ENCODE data around the gene MAGEA8. TPM values are rescaled to one million over a fixed set of nuclear protein-coding genes. Genes with fewer than 3 reads are reported as not detected.
"Not testable (repeated sequence)": the region's sequence is repeated elsewhere in the genome, so short reads cannot be mapped to it uniquely, and the experiment has no call there.

The MAGEA8 gene
- total RNA-seq = not detected in 2 replicates
- not detected for polyA plus RNA-seq (2012)

- DNase-seq (ENCODE audit: low read depth) = no peak
These were observed at the start of gene MAGEA8 for GRCh38 chrX:149881081-149881711. Gene MAGEA8, plus strand, starts transcription at chrX:149881183. Its CDS starts 3,090 bp downstream, at chrX:149884273.

- DNase-seq (ENCODE audit: low read depth) = no peak
These were observed 49.5 kb upstream of the MAGEA8 start for GRCh38 chrX:149831473-149831872.

- DNase-seq (ENCODE audit: low read depth) = not testable (repeated sequence)
These were observed 44.3 kb upstream of the MAGEA8 start for GRCh38 chrX:149836728-149837127.

- DNase-seq (ENCODE audit: low read depth) = no peak
These were observed 43.8 kb upstream of the MAGEA8 start for GRCh38 chrX:149837167-149837566.

GRCh38 chrX:149837639-149838038, 43.3 kb upstream of the MAGEA8 start:
- no peak for DNase-seq (ENCODE audit: low read depth)

GRCh38 chrX:149841929-149842328, 39.1 kb upstream of the MAGEA8 start:
- DNase-seq (ENCODE audit: low read depth) = no peak

- DNase-seq (ENCODE audit: low read depth) = no peak
These were observed 35.6 kb upstream of the MAGEA8 start for GRCh38 chrX:149845385-149845784.

GRCh38 chrX:149846789-149847188, 34.2 kb upstream of the MAGEA8 start:
- no peak for DNase-seq (ENCODE audit: low read depth)

GRCh38 chrX:149848855-149849254, 32.1 kb upstream of the MAGEA8 start:
- no peak for DNase-seq (ENCODE audit: low read depth)

GRCh38 chrX:149849787-149850186, 31.2 kb upstream of the MAGEA8 start:
- no peak for DNase-seq (ENCODE audit: low read depth)

GRCh38 chrX:149851864-149852263, 29.1 kb upstream of the MAGEA8 start:
- no peak for DNase-seq (ENCODE audit: low read depth)

- DNase-seq (ENCODE audit: low read depth) = no peak
These were observed 27.1 kb upstream of the MAGEA8 start for GRCh38 chrX:149853925-149854324.

GRCh38 chrX:149858592-149858991, 22.4 kb upstream of the MAGEA8 start:
- DNase-seq (ENCODE audit: low read depth) = no peak

- DNase-seq (ENCODE audit: low read depth) = no peak
These were observed 20.5 kb upstream of the MAGEA8 start for GRCh38 chrX:149860445-149860844.

- no peak for DNase-seq (ENCODE audit: low read depth)
These were observed 15.6 kb upstream of the MAGEA8 start for GRCh38 chrX:149865390-149865789.

GRCh38 chrX:149867488-149867887, 13.5 kb upstream of the MAGEA8 start:
- no peak for DNase-seq (ENCODE audit: low read depth)

GRCh38 chrX:149870840-149871239, 10.1 kb upstream of the MAGEA8 start:
- no peak for DNase-seq (ENCODE audit: low read depth)

GRCh38 chrX:149871433-149871832, 9.6 kb upstream of the MAGEA8 start:
- DNase-seq (ENCODE audit: low read depth) = no peak

GRCh38 chrX:149871940-149872339, 9.0 kb upstream of the MAGEA8 start:
- DNase-seq (ENCODE audit: low read depth) = peak; percentile 3

- DNase-seq (ENCODE audit: low read depth) = no peak
These were observed 3.8 kb upstream of the MAGEA8 start for GRCh38 chrX:149877157-149877556.

- peak; percentile 5 for DNase-seq (ENCODE audit: low read depth)
These were observed 3.3 kb upstream of the MAGEA8 start for GRCh38 chrX:149877636-149878035.

- not testable (repeated sequence) for DNase-seq (ENCODE audit: low read depth)
These were observed 9.8 kb downstream of the MAGEA8 start for GRCh38 chrX:149890828-149891227.

GRCh38 chrX:149898554-149898953, 17.6 kb downstream of the MAGEA8 start:
- no peak for DNase-seq (ENCODE audit: low read depth)

Data from myocyte (in vitro differentiated cells).